GM19455 (cell line): ENCODE measurements around the gene PANK4.

ENCODE experiments used
- ATAC-seq: cut with Tn5 transposase; IDR thresholded peaks from one replicate; pipeline ENCODE4 v1.9.1; 2021; ENCODE audit not compliant: unreplicated experiment

The PANK4 gene

DNA sequence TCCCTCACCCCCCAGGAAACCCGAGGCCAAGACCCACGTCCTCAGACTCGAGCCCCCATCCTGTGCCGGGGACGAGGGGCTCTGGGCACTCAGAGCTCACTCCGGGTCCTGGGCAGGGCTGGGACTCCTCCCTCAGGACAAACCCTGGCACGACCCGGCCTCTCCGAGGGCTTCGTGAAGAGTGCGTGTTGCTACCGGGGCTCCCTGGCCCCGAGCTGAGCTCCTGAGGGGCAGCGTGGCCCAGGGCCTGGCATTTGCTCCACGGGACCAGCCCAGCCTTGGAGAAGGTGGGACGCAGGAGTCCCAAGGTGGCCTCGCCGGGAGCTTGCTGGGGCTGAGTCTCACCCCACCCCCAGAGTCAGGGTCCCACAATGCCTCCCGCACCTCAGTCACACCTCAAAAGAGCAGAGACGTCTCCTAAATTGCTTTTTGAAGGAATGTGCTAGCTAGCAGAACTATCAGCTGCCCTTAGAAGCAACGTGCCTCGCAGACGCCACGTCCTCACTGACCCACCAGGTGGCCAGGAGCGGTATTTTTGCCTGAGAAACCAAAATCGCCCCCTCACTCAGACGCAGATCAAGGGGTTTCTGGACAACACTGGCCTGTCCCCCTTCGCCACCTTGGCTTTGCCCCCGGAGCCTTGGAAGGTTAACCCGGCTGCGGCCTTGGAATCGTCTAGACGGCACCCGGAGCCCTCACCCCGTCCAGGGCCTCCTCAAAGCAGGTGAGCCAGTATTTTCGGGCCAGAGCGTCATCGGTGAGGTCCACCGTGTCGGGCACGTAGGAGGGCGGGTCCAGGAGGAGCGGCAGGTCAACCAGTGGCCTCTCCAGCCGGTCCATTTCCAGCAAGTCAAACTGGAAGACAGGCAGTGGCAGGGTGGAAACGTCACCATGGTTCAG is 11.3 kb downstream of the PANK4 start:
- no peak for ATAC-seq

DNA sequence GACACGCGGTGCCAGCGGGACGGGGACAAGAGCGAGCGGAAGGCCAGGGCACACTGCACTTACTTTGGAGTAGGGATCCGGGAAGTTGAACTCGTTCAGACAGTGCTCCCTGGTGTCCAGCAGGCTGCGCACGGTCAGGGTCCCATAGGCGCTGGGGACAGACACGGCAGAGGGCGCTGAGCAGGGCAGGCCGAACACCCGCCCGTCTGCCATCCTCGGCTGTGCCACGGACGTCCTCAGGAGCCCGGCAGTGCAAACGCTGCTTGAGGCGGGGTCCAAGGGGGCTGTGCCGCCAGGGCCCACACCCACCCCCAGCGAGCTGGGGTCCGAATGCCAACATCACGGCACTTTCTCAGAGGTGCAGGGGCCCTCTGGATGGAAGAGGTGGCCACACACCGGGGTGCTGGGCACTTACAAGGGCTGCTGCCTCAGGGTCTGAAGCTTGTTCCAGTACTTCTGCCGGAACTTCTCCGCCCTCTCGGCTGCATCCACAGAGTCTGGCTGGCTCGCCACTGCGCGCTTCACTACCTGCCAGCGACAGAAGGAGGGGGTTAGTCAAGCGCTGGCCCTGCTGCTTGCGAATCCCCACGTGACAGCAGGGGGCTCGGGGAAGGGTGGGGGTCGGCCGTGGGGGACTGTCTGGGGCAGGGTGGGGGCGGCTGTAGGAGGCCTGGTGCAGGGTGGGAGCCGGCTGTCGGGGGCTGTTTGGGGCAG is 12.3 kb downstream of the PANK4 start:
- ATAC-seq = no peak

DNA sequence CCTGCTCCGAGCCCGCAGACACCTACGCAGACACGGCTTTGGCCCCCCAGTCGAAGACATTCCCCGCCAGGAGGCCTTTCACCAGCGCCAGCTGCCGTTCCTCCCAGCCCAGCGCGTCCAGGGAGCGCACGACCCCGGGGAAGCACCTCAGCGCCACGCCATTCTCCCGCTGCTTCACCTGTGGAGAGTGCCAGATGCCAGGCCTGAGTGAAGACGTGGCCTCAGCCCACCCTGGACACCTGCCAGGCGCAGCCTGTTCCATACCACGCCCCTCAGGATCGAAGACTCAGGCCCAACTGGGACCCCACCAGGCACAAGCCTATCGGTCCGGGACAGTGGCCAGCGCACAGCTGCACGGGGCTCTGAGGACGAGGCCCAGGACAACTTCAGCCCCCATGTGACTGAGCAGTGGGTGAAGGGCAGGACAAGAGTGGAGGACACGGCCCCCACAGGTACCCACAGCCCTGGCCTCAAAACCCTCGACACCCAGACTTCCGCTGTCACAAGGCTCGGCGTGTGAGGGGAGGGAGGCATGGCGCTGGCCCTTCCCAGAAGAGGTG is 13.5 kb downstream of the PANK4 start:
- no peak for ATAC-seq

GRCh38 chr1:2510366-2511155 is 15.8 kb downstream of the PANK4 start:
- ATAC-seq = no peak

- no peak for ATAC-seq
These were observed 16.8 kb downstream of the PANK4 start for GRCh38 chr1:2509589-2509988.

DNA sequence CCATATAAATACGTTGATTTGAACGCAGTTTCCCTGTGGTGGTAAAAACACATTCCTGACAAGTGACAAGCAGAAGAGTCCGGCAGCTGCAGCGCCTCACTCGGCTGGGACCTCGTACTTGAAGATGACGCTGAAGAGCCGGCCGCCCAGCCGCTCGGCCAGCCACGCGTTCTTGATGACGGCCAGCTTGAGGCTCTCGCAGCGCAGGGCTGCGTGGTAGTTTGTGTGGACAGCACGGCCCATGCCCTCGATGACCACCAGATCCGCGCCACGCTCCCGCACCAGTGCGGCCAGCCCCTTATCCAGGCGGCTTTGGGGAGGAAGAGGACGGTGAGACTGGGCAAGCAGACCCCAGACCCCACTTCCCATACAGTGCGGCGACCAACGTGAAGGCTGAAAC is 17.6 kb downstream of the PANK4 start:
- no peak for ATAC-seq

- no peak for ATAC-seq
These were observed 18.2 kb downstream of the PANK4 start for GRCh38 chr1:2508180-2508579.

DNA sequence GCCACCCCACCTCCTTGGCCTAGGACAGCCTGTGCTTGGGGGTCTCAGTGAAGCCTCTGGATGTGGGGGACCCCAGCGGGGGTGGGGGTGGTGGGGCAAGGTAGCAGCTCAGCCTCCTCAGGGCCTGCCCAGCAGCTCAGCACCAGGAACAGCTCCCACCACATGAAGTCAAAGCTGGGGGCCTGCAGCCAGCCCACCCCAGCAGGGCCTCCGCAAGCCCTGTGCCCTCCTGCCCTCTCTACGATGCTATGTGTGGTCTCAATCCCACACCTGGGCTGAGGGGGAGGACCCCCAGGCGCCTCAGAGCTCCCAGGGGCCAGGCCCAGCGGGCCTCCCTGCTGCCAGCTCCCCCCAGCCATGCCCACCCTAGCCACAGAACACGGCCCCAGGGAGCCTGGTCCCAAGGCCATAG is 18.6 kb downstream of the PANK4 start:
- ATAC-seq = no peak

DNA sequence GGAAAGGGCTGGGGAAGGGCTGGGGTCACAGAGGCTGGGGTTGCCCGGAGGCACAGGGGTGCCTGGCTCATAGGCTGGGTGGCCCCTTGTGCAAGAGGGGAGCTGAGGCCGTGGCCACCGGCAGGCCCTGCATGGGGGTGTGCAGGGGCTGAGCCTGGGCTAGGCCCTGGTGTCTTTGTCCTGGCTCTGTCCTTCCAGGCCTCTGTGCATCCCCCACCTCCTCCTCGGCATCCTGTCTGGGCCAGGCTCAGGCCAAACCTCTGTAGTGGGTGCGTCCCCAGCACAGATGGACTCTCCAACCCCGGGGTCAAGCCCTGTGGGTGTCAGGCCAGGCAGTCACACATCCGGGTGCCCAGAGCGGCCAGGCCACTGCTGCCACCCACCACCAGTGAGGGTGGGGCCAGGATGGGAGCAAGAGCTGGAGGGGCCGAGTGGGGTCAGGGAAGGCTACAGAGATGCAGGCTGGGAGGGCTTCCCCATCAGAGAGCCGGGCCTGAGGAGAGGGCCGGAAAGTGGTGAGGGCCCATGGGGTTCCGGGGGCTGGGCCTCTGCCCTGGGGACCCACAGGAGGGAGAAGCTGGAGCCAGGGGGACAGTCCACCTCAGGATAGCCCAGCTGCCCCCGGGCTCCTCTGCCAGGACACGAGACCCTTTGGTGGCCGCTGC is 19.4 kb downstream of the PANK4 start:
- no peak for ATAC-seq

DNA sequence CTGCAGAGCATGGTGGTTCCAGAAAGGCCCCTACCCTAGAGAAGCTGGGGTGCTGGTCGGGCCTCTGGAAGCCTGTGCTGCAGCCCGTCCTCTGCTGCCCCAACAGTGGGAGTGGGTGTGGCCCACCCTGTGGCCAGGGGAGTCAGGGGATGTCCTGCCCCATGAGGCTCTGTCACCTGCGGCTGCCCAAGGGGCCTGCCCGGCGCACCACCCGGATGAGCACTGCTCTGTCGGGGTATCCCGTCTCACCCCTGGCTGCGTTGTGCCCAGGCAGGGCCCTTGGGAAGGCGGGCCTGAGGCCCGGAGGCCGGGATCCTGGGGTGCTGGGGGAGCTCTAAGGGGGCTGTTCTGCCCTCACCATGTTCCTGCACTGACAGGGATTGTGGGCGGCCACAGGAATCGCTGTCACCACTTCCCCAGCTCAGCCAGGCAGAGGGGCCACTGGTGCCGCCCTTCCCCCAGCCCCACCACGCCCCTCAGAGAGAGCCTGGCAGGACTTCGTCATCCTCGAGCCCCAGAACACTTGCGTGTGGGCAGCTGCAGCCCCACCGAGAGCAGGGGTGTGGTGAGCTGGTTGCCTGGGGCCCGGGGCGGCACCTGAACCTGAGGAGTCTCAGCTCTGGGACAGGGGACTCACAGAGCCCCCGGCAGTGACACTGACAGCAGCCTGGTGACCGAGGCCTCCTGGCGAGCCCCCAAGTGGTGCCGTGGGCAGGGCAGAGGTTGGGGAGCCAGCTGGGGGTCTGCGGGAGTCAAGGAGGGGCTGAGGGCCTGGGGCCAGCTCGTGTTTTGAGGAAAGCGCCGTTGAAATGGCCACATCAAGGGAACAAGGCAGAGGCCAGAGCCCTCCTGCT is 20.2 kb downstream of the PANK4 start:
- no peak for ATAC-seq

DNA sequence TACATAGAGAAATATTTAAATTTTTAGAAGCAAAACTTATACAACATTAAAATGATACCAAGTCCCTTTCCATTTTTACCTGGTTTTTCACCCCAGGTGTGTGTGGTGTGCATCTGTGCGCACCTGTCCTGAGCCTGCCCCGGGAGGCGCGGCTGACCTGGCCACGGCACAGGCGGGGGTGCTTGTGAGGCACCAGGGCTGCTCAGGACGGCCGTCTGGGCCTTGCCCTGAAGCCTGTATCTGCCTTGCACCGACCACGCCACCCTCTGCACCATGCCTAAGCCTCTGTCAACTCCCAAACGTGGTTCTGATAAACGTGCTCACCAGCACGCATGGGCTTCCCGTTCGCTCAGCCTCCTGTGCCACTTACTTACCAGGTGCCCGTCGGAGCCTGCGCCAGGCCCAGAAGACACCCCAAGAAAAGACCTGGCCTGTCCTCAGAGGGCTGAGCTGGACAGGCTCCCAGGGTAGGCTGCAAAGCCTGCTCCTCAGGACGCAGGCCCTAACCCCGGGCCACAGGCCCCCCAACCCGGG is 20.9 kb downstream of the PANK4 start:
- ATAC-seq = no peak

DNA sequence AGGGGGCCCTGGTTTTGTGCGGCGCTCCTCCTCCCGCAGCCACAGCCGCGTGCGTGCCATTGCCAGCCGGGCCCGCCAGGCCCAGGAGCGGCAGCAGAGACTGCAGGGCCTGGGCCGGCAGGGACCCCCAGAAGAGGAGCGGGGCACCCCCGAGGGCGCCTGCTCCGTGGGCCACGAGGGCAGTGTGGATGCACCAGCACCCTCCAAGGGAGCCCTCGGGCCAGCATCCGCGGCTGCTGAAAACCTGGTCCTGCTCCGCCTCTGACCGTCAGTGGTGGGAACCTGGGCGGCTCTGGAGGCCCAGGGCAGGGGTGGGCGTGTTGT is 21.5 kb downstream of the PANK4 start:
- no peak for ATAC-seq

- ATAC-seq = no peak
These were observed 22.0 kb downstream of the PANK4 start for GRCh38 chr1:2504225-2504948.

GRCh38 chr1:2503554-2504224 is 22.7 kb downstream of the PANK4 start:
- no peak for ATAC-seq

DNA sequence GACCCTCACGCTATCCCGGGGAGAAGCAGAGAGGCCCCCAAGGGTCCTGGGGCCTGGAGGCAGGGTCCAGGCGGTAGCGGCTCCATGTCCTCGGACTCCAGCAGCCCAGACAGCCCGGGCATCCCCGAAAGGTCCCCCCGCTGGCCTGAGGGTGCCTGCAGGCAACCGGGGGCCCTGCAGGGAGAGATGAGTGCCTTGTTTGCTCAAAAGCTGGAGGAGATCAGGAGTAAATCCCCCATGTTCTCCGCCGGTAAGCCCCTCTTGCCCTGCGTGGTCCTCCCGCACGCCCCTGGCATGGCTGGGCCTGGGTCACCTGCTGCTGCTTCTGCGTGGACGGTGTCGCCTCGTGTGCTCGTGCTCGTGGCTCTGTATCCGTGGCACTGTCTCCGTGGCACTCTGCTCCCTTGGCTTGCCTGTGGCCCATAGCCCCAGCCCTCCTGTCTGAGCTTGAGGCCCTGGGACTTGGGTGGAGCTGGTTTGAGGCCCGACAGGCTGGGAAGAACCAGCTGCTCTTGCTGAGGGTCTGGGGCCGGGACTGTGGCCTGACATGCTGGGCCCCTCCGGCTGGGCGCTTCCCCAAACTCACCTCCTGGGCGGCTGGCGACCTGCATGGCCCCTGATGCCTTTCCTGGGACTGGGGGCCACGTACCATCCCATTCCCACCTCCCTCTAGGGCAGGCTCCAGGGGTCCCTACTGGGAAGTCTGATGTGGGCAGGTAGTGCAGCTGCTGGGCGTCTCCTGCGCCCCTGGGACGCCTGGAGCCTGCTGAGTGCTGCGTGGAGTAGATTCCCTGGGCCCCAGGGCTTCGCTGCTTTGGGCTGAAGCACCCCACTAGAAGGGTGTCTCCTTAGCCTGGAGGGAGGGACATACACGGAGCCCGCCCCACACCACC is 23.5 kb downstream of the PANK4 start:
- no peak for ATAC-seq

GRCh38 chr1:2502210-2502609 is 24.2 kb downstream of the PANK4 start:
- no peak for ATAC-seq

- ATAC-seq = no peak
These were observed 24.6 kb downstream of the PANK4 start for GRCh38 chr1:2501820-2502119.
